WTC11 (cell line): Measurements from ENCODE around the gene AGER. TPM values are rescaled to one million over a fixed set of nuclear protein-coding genes. Genes with fewer than 3 reads are reported as not detected.

Experiments used
- ATAC-seq: fragments of 200-7000 bp; cut with Tn5 transposase; 2 replicates; pipeline ENCODE4 v1.10.0; 2021; ENCODE audit warnings: mild to moderate bottlenecking, moderate library complexity
- CTCF ChIA-PET: fragments of 300-600 bp; sonication (Branson Sonifier 250); formaldehyde crosslinking; loops from one replicate; lab custom pipeline; 2021; ENCODE audit warnings: antibody characterized with exemption; lab: Charles Lee
- POLR2A ChIA-PET: fragments of 350-600 bp; sonication (Branson Sonifier 250); formaldehyde crosslinking; loops from one replicate; lab custom pipeline; 2021; ENCODE audit warnings: antibody characterized with exemption; lab: Charles Lee
- DNase-seq: peaks from one replicate; pipeline ENCODE4 v3.0.0; 2021; ENCODE audit warnings: low spot score
- H3K27ac Mint-ChIP-seq: 2 replicates; pipeline ENCODE4 v1.8.0; 2021; ENCODE audit warnings: mixed read lengths
- H3K27me3 Mint-ChIP-seq: 2 replicates; pipeline ENCODE4 v1.8.0; 2021; ENCODE audit warnings: low read depth, mild to moderate bottlenecking, moderate library complexity, mixed read lengths
- H3K36me3 Mint-ChIP-seq: 2 replicates; pipeline ENCODE4 v1.8.0; 2021; ENCODE audit warnings: mixed read lengths
- H3K4me1 Mint-ChIP-seq: 2 replicates; pipeline ENCODE4 v1.8.0; 2022; ENCODE audit warnings: mixed read lengths
- H3K4me3 Mint-ChIP-seq: 2 replicates; pipeline ENCODE4 v1.8.0; 2021; ENCODE audit warnings: mild to moderate bottlenecking, moderate library complexity, mixed read lengths
- H3K9me3 Mint-ChIP-seq: 2 replicates; pipeline ENCODE4 v1.8.0; 2021; ENCODE audit warnings: mixed read lengths
- ESRRA ChIP-seq: sonication (generic); formaldehyde crosslinking; IDR thresholded peaks from 2 replicates; pipeline ENCODE4 v1.8.1; 2022; ENCODE audit warnings: mild to moderate bottlenecking, missing genetic modification reagents, borderline replicate concordance
- ETV6 ChIP-seq: sonication (generic); formaldehyde crosslinking; IDR thresholded peaks from 2 replicates; pipeline ENCODE4 v1.8.1; 2022; ENCODE audit warnings: mild to moderate bottlenecking, missing genetic modification reagents
- GTF2I ChIP-seq: fragments of 250-450 bp; sonication (Bioruptor Pico); conservative IDR thresholded peaks from 2 replicates; pipeline ENCODE4 v1.4.0; 2021; ENCODE audit warnings: mild to moderate bottlenecking
- HMGA2 ChIP-seq: fragments of 250-450 bp; sonication (Bioruptor Pico); IDR thresholded peaks from 2 replicates; pipeline ENCODE4 v1.4.0; 2021; ENCODE audit warnings: mild to moderate bottlenecking, moderate library complexity
- JAZF1 ChIP-seq: fragments of 250-450 bp; sonication (Bioruptor Pico); IDR thresholded peaks from 2 replicates; pipeline ENCODE4 v1.9.0; 2021; ENCODE audit warnings: moderate library complexity, mild to moderate bottlenecking, inconsistent platforms
- NFATC4 ChIP-seq: fragments of 250-450 bp; sonication (Bioruptor Pico); IDR thresholded peaks from 2 replicates; pipeline ENCODE4 v1.9.0; 2021; ENCODE audit warnings: mild to moderate bottlenecking
- NR2C2 ChIP-seq: sonication (generic); formaldehyde crosslinking; IDR thresholded peaks from 2 replicates; pipeline ENCODE4 v1.8.0; 2022; ENCODE audit warnings: mild to moderate bottlenecking, missing genetic modification reagents
- OVOL2 ChIP-seq: fragments of 250-450 bp; sonication (Bioruptor Pico); IDR thresholded peaks from 2 replicates; pipeline ENCODE4 v1.9.0; 2021; ENCODE audit warnings: mild to moderate bottlenecking, borderline replicate concordance
- TP53 ChIP-seq: sonication (generic); formaldehyde crosslinking; IDR thresholded peaks from 2 replicates; pipeline ENCODE4 v1.8.1; 2023; ENCODE audit warnings: mild to moderate bottlenecking, missing genetic modification reagents
- ZNF416 ChIP-seq: fragments of 250-450 bp; sonication (Bioruptor Pico); IDR thresholded peaks from 2 replicates; pipeline ENCODE4 v1.9.0; 2021; ENCODE audit warnings: mild to moderate bottlenecking, inconsistent platforms
- total RNA-seq: library from RNA; stranded (reverse); gene quantifications from 3 replicates; pipeline ENCODE4 v1.2.3, GENCODE V29; 2021
- TF ChIP-seq, protein P1 (sequence below): fragments of 250-450 bp; sonication (Bioruptor Pico); conservative IDR thresholded peaks from 2 replicates; pipeline ENCODE4 v1.9.0; 2021; ENCODE audit warnings: mild to moderate bottlenecking
- TF ChIP-seq, protein P2 (sequence below): sonication (generic); formaldehyde crosslinking; IDR thresholded peaks from 2 replicates; pipeline ENCODE4 v1.8.0; 2022; ENCODE audit warnings: mild to moderate bottlenecking, missing genetic modification reagents
- TF ChIP-seq, protein P3 (sequence below): fragments of 250-450 bp; sonication (Bioruptor Pico); IDR thresholded peaks from 2 replicates; pipeline ENCODE4 v1.9.0; 2021; ENCODE audit warnings: mild to moderate bottlenecking
- TF ChIP-seq, protein P4 (sequence below): sonication (generic); formaldehyde crosslinking; IDR thresholded peaks from 2 replicates; pipeline ENCODE4 v1.8.1; 2023; ENCODE audit warnings: mild to moderate bottlenecking, missing genetic modification reagents, moderate library complexity
- TF ChIP-seq, protein P5 (sequence below): sonication (generic); formaldehyde crosslinking; IDR thresholded peaks from 2 replicates; pipeline ENCODE4 v1.8.1; 2022; ENCODE audit warnings: mild to moderate bottlenecking, moderate library complexity, missing genetic modification reagents
- TF ChIP-seq, protein P6 (sequence below): sonication (generic); formaldehyde crosslinking; IDR thresholded peaks from 2 replicates; pipeline ENCODE4 v1.8.0; 2022; ENCODE audit warnings: mild to moderate bottlenecking, missing genetic modification reagents

AGER gene
- total RNA-seq, 1 experiment from 2014 or later, result 18.1 TPM

DNA sequence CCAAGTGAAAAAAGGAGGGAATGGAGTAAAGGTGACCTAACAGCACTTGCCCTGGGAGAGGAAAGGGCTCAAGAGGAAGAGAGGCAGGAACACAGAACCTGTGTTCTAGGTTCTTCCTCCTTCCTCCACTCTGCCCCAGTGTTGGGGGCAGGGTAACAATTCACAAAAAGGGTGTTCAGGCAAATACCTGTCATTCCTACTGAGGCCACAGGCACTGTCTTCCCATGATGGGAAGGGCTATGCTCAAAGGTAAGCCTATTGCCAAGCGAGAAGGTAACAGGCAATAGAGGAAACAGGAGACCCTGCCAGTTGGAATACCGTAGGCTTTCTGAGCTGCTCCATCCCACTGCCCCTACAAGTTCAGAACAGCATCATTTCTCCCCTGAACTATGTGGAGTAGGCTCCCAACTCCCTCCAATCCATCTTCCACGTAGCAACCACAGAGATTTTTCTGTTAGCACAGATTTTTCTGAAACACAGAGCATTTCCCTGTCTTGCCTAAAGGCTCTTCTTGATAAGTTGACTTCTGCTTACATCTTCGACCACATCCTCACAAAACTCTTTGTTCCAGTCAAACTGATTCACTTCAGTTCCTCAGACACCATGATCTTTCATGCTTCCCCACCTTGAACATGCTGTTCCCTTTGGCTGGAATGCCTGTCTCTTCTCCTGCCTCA, 10.9 kb downstream of the AGER start (continued):
- TF ChIP-seq, protein P1, sequence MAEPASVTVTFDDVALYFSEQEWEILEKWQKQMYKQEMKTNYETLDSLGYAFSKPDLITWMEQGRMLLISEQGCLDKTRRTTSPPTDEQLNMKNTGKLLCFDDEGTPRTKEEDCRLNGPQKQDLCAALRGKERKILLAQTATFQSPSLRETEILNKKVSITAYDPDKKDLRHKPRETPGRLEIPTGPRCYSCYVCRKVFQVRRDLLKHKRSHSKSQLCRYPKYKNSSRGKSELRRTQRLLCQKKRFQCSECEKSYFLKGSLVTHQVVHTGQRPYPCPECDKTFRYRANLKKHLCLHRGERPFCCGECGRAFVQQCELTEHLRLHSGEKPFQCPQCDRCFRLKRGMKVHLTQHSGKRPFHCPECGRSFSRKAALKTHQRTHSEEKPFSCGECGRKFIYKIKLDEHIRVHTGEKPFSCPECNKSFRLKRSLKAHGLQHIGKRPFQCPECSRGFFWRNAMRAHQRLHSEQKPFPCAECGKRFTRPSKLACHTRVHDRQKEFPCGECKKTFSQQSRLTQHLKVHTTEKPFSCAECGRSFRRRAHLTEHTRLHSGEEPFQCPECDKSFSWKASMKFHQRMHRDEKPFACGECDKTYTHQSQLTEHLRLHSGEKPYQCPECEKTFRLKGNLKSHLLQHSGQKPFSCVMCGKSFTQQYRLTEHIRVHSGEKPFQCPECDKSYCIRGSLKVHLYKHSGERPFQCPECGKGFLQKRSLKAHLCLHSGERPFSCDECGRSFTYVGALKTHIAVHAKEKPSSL (CRISPR knock-in tag), result no peak
- TF ChIP-seq, protein P2, sequence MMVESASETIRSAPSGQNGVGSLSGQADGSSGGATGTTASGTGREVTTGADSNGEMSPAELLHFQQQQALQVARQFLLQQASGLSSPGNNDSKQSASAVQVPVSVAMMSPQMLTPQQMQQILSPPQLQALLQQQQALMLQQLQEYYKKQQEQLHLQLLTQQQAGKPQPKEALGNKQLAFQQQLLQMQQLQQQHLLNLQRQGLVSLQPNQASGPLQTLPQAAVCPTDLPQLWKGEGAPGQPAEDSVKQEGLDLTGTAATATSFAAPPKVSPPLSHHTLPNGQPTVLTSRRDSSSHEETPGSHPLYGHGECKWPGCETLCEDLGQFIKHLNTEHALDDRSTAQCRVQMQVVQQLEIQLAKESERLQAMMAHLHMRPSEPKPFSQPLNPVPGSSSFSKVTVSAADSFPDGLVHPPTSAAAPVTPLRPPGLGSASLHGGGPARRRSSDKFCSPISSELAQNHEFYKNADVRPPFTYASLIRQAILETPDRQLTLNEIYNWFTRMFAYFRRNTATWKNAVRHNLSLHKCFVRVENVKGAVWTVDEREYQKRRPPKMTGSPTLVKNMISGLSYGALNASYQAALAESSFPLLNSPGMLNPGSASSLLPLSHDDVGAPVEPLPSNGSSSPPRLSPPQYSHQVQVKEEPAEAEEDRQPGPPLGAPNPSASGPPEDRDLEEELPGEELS, result no peak
- TF ChIP-seq, protein P3, sequence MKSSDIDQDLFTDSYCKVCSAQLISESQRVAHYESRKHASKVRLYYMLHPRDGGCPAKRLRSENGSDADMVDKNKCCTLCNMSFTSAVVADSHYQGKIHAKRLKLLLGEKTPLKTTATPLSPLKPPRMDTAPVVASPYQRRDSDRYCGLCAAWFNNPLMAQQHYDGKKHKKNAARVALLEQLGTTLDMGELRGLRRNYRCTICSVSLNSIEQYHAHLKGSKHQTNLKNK (CRISPR knock-in tag), result no peak
- no peak for TF ChIP-seq ETV6
- TF ChIP-seq, protein P4, sequence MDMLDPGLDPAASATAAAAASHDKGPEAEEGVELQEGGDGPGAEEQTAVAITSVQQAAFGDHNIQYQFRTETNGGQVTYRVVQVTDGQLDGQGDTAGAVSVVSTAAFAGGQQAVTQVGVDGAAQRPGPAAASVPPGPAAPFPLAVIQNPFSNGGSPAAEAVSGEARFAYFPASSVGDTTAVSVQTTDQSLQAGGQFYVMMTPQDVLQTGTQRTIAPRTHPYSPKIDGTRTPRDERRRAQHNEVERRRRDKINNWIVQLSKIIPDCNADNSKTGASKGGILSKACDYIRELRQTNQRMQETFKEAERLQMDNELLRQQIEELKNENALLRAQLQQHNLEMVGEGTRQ (CRISPR knock-in tag), result no peak
- TF ChIP-seq TP53 (CRISPR knock-in tag), result no peak
- TF ChIP-seq OVOL2 (CRISPR knock-in tag), result no peak

DNA sequence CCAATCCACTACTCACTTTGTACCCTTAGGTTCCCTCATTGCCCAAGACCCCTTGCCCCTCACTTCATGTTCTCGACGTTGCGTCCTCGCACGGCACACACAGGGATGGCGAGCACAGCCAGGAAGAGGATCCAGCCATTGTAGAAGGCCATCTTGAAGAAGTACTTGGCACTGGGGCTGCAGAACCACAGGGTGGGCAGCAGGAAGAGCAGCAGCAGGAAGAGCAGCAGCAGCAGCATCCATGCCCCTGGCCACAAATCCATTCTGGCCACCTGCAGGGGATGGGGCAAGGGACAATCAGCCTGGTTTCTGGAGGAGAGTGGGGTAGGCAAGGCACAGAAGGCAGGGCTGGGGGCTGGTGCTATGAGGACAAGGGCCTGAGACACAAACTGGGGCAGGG, 12.8 kb downstream of the AGER start:
- DNase-seq, result no peak
- no peak for TF ChIP-seq JAZF1
- no peak for TF ChIP-seq HMGA2
- TF ChIP-seq, protein P5, sequence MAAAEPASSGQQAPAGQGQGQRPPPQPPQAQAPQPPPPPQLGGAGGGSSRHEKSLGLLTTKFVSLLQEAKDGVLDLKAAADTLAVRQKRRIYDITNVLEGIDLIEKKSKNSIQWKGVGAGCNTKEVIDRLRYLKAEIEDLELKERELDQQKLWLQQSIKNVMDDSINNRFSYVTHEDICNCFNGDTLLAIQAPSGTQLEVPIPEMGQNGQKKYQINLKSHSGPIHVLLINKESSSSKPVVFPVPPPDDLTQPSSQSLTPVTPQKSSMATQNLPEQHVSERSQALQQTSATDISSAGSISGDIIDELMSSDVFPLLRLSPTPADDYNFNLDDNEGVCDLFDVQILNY (CRISPR knock-in tag), result no peak
- TF ChIP-seq ESRRA, result no peak
- TF ChIP-seq GTF2I (CRISPR knock-in tag), result no peak
- TF ChIP-seq ZNF416 (CRISPR knock-in tag), result no peak
- TF ChIP-seq, protein P6, sequence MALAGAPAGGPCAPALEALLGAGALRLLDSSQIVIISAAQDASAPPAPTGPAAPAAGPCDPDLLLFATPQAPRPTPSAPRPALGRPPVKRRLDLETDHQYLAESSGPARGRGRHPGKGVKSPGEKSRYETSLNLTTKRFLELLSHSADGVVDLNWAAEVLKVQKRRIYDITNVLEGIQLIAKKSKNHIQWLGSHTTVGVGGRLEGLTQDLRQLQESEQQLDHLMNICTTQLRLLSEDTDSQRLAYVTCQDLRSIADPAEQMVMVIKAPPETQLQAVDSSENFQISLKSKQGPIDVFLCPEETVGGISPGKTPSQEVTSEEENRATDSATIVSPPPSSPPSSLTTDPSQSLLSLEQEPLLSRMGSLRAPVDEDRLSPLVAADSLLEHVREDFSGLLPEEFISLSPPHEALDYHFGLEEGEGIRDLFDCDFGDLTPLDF (CRISPR knock-in tag), result no peak
- no peak for TF ChIP-seq NR2C2 (CRISPR knock-in tag)
- TF ChIP-seq, all 79 proteins: peak for 0
- Mint-ChIP-seq H3K36me3 (peaks cover 33% of the 10 kb centered on the region), H3K4me1 (peaks cover 29% of the 10 kb centered on the region), H3K4me3 (no peak overlapping the region), H3K27me3 (no peaks in the 10 kb centered on the region), H3K27ac (no peak overlapping the region; the same call in 1 of the 2 replicates), H3K9me3 (no peaks in the 10 kb centered on the region)
- CTCF ChIA-PET, result interaction anchor here (0.7 kb wide), 1 partner anchor 23 kb away, joined by 3 read pairs; no protein-coding TSS in a partner anchor
- POLR2A ChIA-PET, result no interaction called here
- ATAC-seq, result no peak

DNA sequence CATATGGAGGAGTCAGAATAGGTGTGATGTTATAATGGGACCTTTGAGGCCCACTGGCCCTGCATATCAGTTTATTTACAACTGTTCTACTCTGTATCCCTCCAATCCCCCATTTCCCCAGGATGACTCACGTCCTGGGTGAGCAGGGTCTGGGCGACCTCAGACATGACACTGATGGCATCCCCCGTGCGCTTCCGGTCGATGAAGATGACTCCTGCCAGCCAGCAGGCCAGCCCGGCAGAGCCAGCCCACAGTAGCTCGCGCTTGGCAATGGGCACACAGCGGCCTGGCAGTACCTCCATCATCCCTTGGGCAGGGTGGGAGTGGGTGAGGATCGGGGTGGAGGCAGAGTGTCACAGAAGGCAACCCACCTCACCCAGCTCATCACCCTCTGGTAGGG, 13.8 kb downstream of the AGER start:
- no peaks in the 10 kb centered on the region for H3K27me3 Mint-ChIP-seq
- TF ChIP-seq NFATC4, result no peak
- no peak for TF ChIP-seq ETV6
- TF ChIP-seq, all 79 proteins: peak for 0
- Mint-ChIP-seq H3K4me1 (peaks cover 30% of the 10 kb centered on the region), H3K36me3 (peaks cover 33% of the 10 kb centered on the region), H3K27ac (no peak overlapping the region), H3K4me3 (no peak overlapping the region), H3K9me3 (no peaks in the 10 kb centered on the region)
- POLR2A ChIA-PET, result no interaction called here
- no peak for ATAC-seq
- no peak for DNase-seq
- CTCF ChIA-PET, result no interaction called here
